HFFc6 (cell line): ENCODE data around the gene POLR3A. TPM values are rescaled to one million over a fixed set of nuclear protein-coding genes. Genes with fewer than 3 reads are reported as not detected.
"Not testable (repeated sequence)": the region's sequence is repeated elsewhere in the genome, so short reads cannot be mapped to it uniquely, and the experiment has no call there.

Experiments
- DNase-seq: peaks from one replicate; pipeline ENCODE4 v3.0.0-alpha.2; 2018
- H3K27ac Mint-ChIP-seq: 2 replicates; pipeline ENCODE4 v1.8.0; 2020; ENCODE audit warnings: mild to moderate bottlenecking, mixed read lengths
- H3K27me3 Mint-ChIP-seq: 2 replicates; pipeline ENCODE4 v1.8.0; 2021; ENCODE audit warnings: mild to moderate bottlenecking, moderate library complexity, mixed read lengths; ENCODE audit not compliant: insufficient read depth
- H3K36me3 Mint-ChIP-seq: 2 replicates; pipeline ENCODE4 v1.8.0; 2021; ENCODE audit warnings: low read depth, mixed read lengths
- H3K4me1 Mint-ChIP-seq: 2 replicates; pipeline ENCODE4 v1.8.0; 2020; ENCODE audit warnings: low read depth, mixed read lengths
- H3K4me3 Mint-ChIP-seq: 2 replicates; pipeline ENCODE4 v1.8.0; 2020; ENCODE audit warnings: mild to moderate bottlenecking, moderate library complexity, mixed read lengths
- H3K9me3 Mint-ChIP-seq: 2 replicates; pipeline ENCODE4 v1.8.0; 2020; ENCODE audit warnings: mild to moderate bottlenecking, mixed read lengths
- total RNA-seq, 6 experiments: library from RNA; stranded (reverse); fragmentation: NEBNext Ultra II Directional; extraction: Animal tissue kit (Norgen Biotek cat#: 25700); gene quantifications; 2 replicates in 1 of 6; 3 replicates in 5 of 6; pipeline ENCODE4 v1.2.3, GENCODE V29; 2021
- TF ChIP-seq, protein P1 (sequence below): fragments of 200-600 bp; sonication (generic); IDR thresholded peaks from 2 replicates; pipeline ENCODE4 v1.5.0; 2021; ENCODE audit warnings: antibody characterized with exemption, mild to moderate bottlenecking

Gene POLR3A
- total RNA-seq, 6 experiments from 2014 or later, result 18.0 to 21.0 (median 19.8) TPM

DNA sequence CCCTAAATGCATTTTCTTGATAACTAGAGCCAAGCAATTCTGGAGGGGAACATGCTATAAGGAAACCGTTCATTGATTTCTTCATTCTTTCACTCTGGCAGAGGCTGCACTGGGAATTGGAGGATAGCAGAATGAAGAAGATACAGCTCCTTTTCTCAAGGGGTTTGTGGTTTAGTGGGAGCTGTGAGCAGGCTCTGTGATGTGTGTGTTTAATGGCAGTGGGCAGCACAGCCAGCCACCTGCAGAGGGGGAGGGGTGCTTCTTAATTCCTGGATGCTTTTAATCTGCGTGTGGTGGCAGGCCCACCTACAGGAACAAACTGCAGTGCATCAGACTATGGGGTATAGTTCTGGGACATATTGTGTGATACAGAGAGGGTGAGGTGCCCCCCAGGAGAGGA is 36.3 kb upstream of the POLR3A start:
- no peaks in the 10 kb centered on the region for H3K9me3 Mint-ChIP-seq
- H3K4me3 Mint-ChIP-seq, result no peak overlapping the region
- TF ChIP-seq, protein P1, sequence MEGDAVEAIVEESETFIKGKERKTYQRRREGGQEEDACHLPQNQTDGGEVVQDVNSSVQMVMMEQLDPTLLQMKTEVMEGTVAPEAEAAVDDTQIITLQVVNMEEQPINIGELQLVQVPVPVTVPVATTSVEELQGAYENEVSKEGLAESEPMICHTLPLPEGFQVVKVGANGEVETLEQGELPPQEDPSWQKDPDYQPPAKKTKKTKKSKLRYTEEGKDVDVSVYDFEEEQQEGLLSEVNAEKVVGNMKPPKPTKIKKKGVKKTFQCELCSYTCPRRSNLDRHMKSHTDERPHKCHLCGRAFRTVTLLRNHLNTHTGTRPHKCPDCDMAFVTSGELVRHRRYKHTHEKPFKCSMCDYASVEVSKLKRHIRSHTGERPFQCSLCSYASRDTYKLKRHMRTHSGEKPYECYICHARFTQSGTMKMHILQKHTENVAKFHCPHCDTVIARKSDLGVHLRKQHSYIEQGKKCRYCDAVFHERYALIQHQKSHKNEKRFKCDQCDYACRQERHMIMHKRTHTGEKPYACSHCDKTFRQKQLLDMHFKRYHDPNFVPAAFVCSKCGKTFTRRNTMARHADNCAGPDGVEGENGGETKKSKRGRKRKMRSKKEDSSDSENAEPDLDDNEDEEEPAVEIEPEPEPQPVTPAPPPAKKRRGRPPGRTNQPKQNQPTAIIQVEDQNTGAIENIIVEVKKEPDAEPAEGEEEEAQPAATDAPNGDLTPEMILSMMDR, result no peak
- no peak for DNase-seq
- peaks cover 4% of the 10 kb centered on the region for H3K27me3 Mint-ChIP-seq
- H3K27ac Mint-ChIP-seq, result no peak overlapping the region
- H3K4me1 Mint-ChIP-seq, result no peaks in the 10 kb centered on the region
- H3K36me3 Mint-ChIP-seq, result no peaks in the 10 kb centered on the region

DNA sequence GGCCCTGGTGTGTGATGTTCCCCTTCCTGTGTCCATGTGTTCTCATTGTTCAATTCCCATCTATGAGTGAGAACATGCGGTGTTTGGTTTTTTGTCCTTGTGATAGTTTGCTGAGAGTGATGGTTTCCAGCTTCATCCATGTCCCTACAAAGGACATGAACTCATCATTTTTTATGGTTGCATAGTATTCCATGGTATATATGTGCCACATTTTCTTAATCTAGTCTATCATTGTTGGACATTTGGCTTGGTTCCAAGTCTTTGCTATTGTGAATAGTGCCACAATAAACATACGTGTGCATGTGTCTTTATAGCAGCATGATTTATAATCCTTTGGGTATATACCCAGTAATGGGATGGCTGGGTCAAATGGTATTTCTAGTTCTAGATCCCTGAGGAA is 35.6 kb upstream of the POLR3A start:
- H3K4me3 Mint-ChIP-seq, H3K4me1 Mint-ChIP-seq, DNase-seq, H3K27me3 Mint-ChIP-seq, H3K36me3 Mint-ChIP-seq, H3K27ac Mint-ChIP-seq, H3K9me3 Mint-ChIP-seq: not testable (repeated sequence)

DNA sequence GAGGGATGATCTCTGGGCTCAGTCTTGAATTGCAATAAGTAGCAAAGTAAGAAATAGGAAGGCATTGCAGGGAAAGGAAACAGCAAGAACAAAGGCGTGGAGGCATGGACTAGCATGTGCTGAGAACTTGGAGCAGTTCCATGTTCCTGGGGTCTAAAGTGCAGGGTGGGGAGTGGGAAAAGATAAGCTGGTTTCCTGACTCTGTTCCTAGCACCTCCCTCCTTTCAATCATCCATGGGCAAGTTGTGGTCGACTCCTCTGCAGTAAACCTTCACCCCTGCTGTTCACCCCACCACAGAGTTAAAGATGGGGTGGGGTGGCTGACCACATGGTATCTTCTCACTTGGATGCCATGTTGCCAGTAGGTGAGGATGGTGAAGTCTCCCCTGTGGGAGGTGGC is 33.9 kb upstream of the POLR3A start:
- H3K4me1 Mint-ChIP-seq, result no peaks in the 10 kb centered on the region
- no peak for DNase-seq
- H3K4me3 Mint-ChIP-seq, result no peak overlapping the region
- no peaks in the 10 kb centered on the region for H3K36me3 Mint-ChIP-seq
- H3K9me3 Mint-ChIP-seq, result no peaks in the 10 kb centered on the region
- H3K27me3 Mint-ChIP-seq, result peaks cover 4% of the 10 kb centered on the region
- TF ChIP-seq, protein P1, result no peak
- H3K27ac Mint-ChIP-seq, result no peak overlapping the region

DNA sequence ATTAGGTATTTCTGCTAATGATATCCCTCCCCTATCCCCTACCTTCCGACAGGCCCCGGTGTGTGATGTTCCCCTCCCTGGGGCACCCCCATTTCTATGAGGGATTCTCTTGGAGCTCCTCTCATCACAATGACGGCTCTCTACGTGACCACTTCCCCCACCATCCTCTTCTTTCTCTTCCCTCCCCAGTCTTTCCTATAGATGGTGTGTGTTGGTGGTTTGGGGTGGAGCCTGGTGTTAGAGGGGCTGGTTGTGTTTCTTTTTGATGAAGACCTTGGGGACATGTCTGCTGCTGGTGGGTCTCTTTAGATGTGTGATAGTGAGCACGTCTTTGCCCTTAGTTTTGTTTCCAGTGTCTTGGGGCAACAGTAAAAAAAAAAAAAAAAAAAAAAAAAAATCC is 33.0 kb upstream of the POLR3A start:
- Mint-ChIP-seq H3K4me1 (no peaks in the 10 kb centered on the region), H3K27ac (no peak overlapping the region), H3K36me3 (no peaks in the 10 kb centered on the region), H3K9me3 (no peaks in the 10 kb centered on the region), H3K4me3 (no peak overlapping the region), H3K27me3 (no peaks in the 10 kb centered on the region; the same call in 1 of the 2 replicates)
- no peak for DNase-seq
- TF ChIP-seq, protein P1, result no peak

DNA sequence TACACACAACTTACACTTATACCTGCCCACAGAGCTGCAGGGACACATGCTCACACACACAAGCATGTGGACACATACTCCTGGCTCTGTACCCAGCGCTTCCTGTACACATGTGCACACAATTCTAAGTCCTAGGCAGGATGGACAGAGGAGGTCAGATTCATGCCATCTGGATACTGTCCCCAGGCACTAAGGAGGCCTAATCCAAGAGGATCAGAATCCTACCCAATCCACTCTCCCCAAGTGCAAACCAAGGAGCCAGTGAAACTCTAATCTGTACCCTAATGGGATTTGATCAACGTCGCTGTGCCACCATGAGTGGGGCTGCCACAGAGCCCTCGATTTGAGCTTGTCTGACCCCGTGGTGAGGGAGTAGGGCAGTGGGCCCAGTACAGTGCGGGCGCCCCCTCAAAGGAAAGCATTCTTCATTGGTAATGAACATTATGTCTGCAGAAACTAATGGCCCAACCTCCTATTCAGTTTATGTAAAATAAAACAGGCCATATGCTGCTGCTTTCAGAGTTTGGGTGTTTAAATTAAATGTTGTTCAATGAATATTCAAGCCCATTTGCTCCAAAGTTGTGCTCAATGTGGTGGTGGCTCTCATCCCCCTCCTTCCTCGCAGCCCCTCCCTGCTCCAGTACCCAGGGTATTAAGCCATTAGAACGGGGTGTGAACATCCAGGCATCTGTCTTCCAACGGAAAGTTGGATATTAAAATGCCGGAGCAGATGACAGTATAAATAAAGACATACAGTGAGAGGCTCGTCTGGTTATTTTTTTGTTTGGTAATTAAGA is 30.8 kb upstream of the POLR3A start:
- TF ChIP-seq, protein P1, result no peak
- H3K4me3 Mint-ChIP-seq, result no peak overlapping the region
- H3K27ac Mint-ChIP-seq, result no peak overlapping the region
- H3K9me3 Mint-ChIP-seq, result no peaks in the 10 kb centered on the region
- no peaks in the 10 kb centered on the region for H3K4me1 Mint-ChIP-seq
- H3K36me3 Mint-ChIP-seq, result peaks cover 5% of the 10 kb centered on the region; the same call in 1 of the 2 replicates
- no peak for DNase-seq
- H3K27me3 Mint-ChIP-seq, result no peaks in the 10 kb centered on the region; the same call in 1 of the 2 replicates

DNA sequence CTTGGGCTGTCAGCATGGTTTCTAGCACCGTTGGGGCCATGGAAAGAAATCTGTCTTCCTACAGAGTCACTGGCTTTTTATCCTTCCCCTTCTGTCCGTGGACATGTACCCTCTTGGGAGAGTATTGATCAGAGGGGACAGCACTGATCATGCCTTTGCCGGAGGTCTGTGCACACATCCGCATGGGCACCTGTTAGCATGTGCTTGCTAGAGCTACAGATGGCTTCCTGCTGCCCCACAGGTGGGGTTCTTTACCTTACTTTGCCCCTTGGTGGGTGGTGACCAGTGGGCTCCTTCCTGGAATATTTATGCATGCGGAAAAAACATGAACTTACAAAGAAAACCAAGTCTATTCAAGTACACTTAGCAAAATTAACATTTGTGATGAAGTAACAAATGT is 29.2 kb upstream of the POLR3A start:
- Mint-ChIP-seq H3K27me3 (no peaks in the 10 kb centered on the region; the same call in 1 of the 2 replicates), H3K27ac (no peak overlapping the region), H3K36me3 (peaks cover 5% of the 10 kb centered on the region; the same call in 1 of the 2 replicates), H3K9me3 (no peaks in the 10 kb centered on the region), H3K4me1 (peaks cover 9% of the 10 kb centered on the region), H3K4me3 (no peak overlapping the region)
- no peak for DNase-seq
- TF ChIP-seq, protein P1, result no peak
